AG04450 (cell line): ENCODE results near the gene DOHH. TPM values are rescaled to one million over a fixed set of nuclear protein-coding genes. Genes with fewer than 3 reads are reported as not detected.
A peak's percentile ranks its signal among the peaks of the same experiment; 100 is the strongest.

ENCODE experiments used
- CTCF ChIA-PET: fragments of 300-600, 350-600 bp; formaldehyde crosslinking; extraction: SDS; loops from one replicate; lab custom pipeline; 2022; ENCODE audit warnings: antibody characterized with exemption, inconsistent platforms; lab: Charles Lee
- POLR2A ChIA-PET: fragments of 350-600 bp; formaldehyde crosslinking; extraction: SDS; loops from one replicate; lab custom pipeline; 2021; ENCODE audit warnings: antibody characterized with exemption, inconsistent platforms; lab: Yijun Ruan, JAX
- DNase-seq: peaks from one replicate; pipeline ENCODE4 v3.0.0-alpha.2; 2011; ENCODE audit warnings: low read depth, low spot score
- H3K27ac ChIP-seq: one replicate; pipeline ENCODE4 v1.5.1; 2012; ENCODE audit warnings: low read depth, low read length, control low read depth
- H3K27me3 ChIP-seq: one replicate; pipeline ENCODE4 v1.6.0; 2012; ENCODE audit warnings: low read length; ENCODE audit not compliant: control insufficient read depth, insufficient read depth
- H3K4me3 ChIP-seq: 2 replicates; pipeline ENCODE4 v1.5.1; 2011; ENCODE audit warnings: mild to moderate bottlenecking, low read depth, low read length, control low read depth
- H3K9me3 ChIP-seq: 2 replicates; pipeline ENCODE4 v1.5.1; 2012; ENCODE audit warnings: low read length; ENCODE audit not compliant: control insufficient read depth, insufficient read depth
- polyA plus RNA-seq: library from polyadenylated mRNA; depleted of rRNA; stranded (reverse); fragments of >200 nt; gene quantifications from 2 replicates; pipeline ENCODE4 v1.2.3, GENCODE V29; 2011
- TF ChIP-seq, protein P1 (sequence below): IDR thresholded peaks from 2 replicates; pipeline ENCODE4 v1.5.1; 2011; ENCODE audit warnings: low read depth, low read length, control low read depth, inconsistent platforms

The DOHH gene
- polyA plus RNA-seq, 1 experiment: 3.4 TPM

DNA sequence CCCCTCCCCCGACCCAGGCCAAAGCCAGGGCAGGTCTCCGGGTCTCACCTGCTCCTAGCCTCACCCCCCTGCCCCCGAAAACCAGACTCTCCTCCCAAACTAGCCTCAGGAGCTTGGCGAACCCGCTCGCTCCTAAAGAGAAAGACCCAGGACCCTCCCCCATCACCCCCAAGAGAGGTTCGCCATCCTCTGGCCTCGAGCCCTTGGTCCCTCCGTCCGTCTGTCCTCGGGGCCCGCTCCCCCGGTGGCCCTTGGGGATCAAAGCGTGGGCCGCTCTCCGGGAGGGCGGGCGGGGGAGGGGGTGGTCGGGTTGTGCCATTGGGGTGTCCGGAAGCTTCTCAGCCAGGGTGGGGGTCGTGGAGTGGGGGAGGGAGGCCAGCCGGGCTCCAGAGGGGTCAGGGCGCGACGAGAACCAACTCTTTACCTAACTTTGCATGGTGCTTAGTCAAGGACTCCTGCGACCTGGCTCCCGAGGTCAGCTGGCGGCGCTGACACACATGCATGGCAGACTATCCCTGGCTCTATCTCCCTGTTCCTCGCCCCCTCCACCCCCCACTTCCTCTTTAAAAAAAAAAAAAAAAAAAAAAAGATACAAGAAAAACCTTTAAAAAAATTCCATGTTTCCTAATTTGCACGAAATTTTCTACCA is 35.8 kb downstream of the DOHH start:
- DNase-seq: no peak
- ChIA-PET POLR2A (interaction anchor here (0.6 to 0.7 kb wide), 2 partner anchors 14 to 15 kb away, joined by 3 to 7 read pairs; no protein-coding TSS in a partner anchor), CTCF (interaction anchor here (0.6 to 1.1 kb wide), 4 partner anchors 8 to 254 kb away, joined by 3 to 9 read pairs (median 4); no protein-coding TSS in a partner anchor)
- Histone ChIP-seq H3K27ac (no peak overlapping the region), H3K27me3 (no peaks in the 10 kb centered on the region), H3K9me3 (peaks cover 6% of the 10 kb centered on the region), H3K4me3 (no peak overlapping the region)
- TF ChIP-seq, protein P1, sequence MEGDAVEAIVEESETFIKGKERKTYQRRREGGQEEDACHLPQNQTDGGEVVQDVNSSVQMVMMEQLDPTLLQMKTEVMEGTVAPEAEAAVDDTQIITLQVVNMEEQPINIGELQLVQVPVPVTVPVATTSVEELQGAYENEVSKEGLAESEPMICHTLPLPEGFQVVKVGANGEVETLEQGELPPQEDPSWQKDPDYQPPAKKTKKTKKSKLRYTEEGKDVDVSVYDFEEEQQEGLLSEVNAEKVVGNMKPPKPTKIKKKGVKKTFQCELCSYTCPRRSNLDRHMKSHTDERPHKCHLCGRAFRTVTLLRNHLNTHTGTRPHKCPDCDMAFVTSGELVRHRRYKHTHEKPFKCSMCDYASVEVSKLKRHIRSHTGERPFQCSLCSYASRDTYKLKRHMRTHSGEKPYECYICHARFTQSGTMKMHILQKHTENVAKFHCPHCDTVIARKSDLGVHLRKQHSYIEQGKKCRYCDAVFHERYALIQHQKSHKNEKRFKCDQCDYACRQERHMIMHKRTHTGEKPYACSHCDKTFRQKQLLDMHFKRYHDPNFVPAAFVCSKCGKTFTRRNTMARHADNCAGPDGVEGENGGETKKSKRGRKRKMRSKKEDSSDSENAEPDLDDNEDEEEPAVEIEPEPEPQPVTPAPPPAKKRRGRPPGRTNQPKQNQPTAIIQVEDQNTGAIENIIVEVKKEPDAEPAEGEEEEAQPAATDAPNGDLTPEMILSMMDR: no peak

GRCh38 chr19:3463714-3464586 is 36.5 kb downstream of the DOHH start:
- no peaks in the 10 kb centered on the region for H3K27me3 ChIP-seq
- POLR2A ChIA-PET: interaction anchor here (0.5 to 0.6 kb wide), 2 partner anchors 14 to 93 kb away, joined by 3 to 5 read pairs; no protein-coding TSS in a partner anchor
- no peak for DNase-seq
- CTCF ChIA-PET: interaction anchor here (0.6 to 1.1 kb wide), 3 partner anchors 9 to 254 kb away, joined by 3 to 9 read pairs (median 4); no protein-coding TSS in a partner anchor
- H3K9me3 ChIP-seq: peaks cover 6% of the 10 kb centered on the region
- no peak overlapping the region for H3K4me3 ChIP-seq
- no peak overlapping the region for H3K27ac ChIP-seq
- TF ChIP-seq, protein P1: no peak

- TF ChIP-seq, protein P1: no peak
- no peaks in the 10 kb centered on the region for H3K27me3 ChIP-seq
- no peak for DNase-seq
- peaks cover 6% of the 10 kb centered on the region for H3K9me3 ChIP-seq
- no peak overlapping the region for H3K27ac ChIP-seq
- CTCF ChIA-PET: no interaction called here
- no peak overlapping the region for H3K4me3 ChIP-seq
- POLR2A ChIA-PET: no interaction called here
Observed at GRCh38 chr19:3462991-3463713, 37.3 kb downstream of the DOHH start.

DNA sequence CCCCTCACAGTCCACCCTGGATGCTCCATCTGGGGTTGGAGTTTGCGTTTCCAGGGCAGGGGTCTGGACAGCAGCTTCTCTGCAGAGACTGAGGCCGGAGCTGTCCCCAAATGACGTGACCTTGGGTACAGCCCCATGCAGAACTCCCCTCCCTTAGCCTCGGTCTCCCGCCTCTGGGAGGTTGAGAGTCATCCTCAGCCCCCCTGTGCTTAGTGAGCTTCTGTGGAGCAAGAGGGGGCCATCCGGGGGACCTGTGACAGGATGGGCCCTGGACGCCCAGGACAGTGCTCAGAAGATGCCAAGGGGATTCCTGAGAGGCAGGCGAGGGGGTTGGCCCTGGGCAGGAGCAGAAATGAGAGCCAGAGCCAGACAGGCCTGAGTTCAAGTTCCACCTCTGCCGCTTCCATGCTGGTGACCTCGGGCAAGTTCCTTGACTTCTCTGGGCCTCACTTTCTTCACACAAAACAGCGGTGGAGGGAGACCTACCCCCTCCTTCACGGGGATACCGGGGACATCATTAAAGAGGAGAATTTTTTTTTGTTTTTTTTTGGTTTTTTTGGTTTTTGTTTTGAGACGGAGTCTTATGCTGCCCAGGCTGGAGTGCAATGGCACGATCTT is 40.4 kb downstream of the DOHH start:
- H3K4me3 ChIP-seq: no peak overlapping the region
- TF ChIP-seq, protein P1: no peak
- no peak for DNase-seq
- POLR2A ChIA-PET: no interaction called here
- H3K9me3 ChIP-seq: no peaks in the 10 kb centered on the region; the same call in 1 of the 2 replicates
- CTCF ChIA-PET: interaction anchor here (1.3 kb wide), 1 partner anchor 13 kb away, joined by 5 read pairs; no protein-coding TSS in a partner anchor
- H3K27ac ChIP-seq: peak overlapping the region; percentile 39
- no peaks in the 10 kb centered on the region for H3K27me3 ChIP-seq
